H7 (cell line): ENCODE data around the gene FITM1. TPM values are rescaled to one million over a fixed set of nuclear protein-coding genes. Genes with fewer than 3 reads are reported as not detected.
A peak's percentile ranks its signal among the peaks of the same experiment; 100 is the strongest.
"Not testable (repeated sequence)": the region's sequence is repeated elsewhere in the genome, so short reads cannot be mapped to it uniquely, and the experiment has no call there.

Source experiments
- DNase-seq: peaks from one replicate; pipeline ENCODE4 v3.0.0; 2012
- H3K27me3 ChIP-seq: 2 replicates; pipeline ENCODE4 v1.6.0; 2011; ENCODE audit warnings: mild to moderate bottlenecking, low read length; ENCODE audit not compliant: control insufficient read depth, insufficient read depth
- H3K36me3 ChIP-seq: replicated peaks from 2 replicates; pipeline ENCODE4 v1.5.1; 2011; ENCODE audit warnings: low read length; ENCODE audit not compliant: control insufficient read depth, insufficient read depth
- H3K4me3 ChIP-seq: 2 replicates; pipeline ENCODE4 v1.5.1; 2011; ENCODE audit warnings: low read depth, mild to moderate bottlenecking, control low read depth, low read length, moderate library complexity; ENCODE audit not compliant: insufficient read depth
- total RNA-seq: library from RNA; depleted of rRNA; stranded (reverse); fragments of >200 nt; shearing (Covaris generic); gene quantifications from 2 replicates; pipeline ENCODE4 v1.2.3, GENCODE V29; 2014

Gene FITM1
- total RNA-seq, 1 experiment from 2014 or later: not detected

DNA sequence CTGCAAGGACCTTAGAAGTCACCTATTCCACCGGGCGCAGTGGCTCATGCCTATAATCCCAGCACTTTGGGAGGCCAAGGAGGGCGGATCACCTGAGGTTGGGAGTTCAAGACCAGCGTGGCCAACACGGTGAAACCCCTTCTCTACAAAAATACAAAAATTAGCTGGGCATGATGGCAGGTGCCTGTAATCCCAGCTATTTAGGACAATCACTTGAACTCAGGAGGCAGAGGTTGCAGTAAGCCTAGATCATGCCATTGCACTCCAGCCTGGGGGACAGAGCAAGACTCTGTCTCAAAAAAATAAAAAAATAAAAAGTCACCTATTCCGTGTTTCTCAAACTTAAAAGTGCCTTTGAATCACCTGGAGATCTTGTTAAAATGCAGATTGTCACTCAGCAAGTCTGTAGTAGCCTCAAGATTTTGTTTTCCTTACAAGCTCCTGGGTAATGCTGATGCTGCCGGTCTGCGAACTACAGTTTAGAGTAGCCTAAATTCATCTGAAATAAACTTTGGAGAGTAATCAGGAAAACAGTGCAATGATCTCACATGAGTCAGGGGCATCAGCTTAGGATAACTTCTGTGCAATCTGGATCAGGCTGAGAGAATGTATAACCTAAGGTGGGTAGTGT lies 24.7 kb upstream of the FITM1 start:
- H3K4me3 ChIP-seq, DNase-seq, H3K27me3 ChIP-seq: not testable (repeated sequence)
- H3K36me3 ChIP-seq: peaks cover 27% of the 10 kb centered on the region

DNA sequence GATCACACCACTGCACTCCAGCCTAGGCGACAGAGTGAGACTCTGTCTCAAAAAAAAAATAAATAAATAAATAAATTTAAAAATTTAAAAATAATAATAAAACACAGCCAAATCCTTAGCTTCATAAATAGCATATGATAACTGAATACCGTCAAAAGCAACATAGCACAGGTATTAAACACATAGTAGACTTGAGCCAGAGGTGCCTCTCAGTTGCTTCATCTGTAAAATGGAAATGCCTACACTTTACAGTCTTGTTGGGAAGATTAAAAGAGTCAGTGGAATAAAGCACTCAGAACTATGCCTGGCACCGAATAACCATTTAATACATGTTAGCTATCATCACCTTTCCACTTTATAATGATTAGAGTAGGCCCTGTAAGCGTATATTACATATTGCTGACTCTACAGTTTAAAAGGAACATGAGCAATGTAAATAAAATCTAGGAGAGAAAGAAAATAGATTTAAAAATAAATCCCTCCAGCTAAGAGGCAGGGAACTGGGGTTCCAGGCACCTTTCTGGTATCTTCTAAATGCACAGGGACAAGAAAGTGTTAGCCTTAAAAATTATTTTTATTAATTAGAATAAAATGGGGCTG lies 23.7 kb upstream of the FITM1 start:
- no peak overlapping the region for H3K4me3 ChIP-seq
- H3K36me3 ChIP-seq: peaks cover 20% of the 10 kb centered on the region
- no peak for DNase-seq
- no peaks in the 10 kb centered on the region for H3K27me3 ChIP-seq

DNA sequence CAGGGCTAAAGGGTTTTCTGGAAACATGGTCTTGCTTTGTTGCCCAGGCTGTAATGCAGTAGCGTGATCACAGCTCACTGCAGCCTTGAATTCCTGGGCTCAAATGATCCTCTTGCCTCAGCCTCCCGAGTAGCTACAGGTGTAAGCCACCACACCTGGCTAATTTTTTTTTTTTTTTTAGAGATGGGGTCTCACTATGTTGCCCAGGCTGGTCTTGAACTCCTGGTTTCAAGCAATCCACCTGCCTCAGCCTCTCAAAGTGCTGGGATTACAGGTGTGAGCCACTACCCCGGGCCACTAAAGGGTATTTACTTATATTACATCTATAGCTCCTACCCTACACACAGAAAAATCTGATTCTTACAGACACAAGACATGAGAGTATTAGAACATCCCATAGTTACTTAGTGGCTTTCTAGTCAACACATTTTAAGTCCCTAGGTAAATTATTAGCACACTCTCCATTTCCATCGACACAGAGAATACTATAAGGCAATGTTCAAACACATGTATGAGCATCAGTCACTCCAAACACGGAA lies 22.1 kb upstream of the FITM1 start:
- H3K36me3 ChIP-seq: peaks cover 10% of the 10 kb centered on the region
- H3K27me3 ChIP-seq: no peaks in the 10 kb centered on the region
- H3K4me3 ChIP-seq: no peak overlapping the region
- DNase-seq: no peak

DNA sequence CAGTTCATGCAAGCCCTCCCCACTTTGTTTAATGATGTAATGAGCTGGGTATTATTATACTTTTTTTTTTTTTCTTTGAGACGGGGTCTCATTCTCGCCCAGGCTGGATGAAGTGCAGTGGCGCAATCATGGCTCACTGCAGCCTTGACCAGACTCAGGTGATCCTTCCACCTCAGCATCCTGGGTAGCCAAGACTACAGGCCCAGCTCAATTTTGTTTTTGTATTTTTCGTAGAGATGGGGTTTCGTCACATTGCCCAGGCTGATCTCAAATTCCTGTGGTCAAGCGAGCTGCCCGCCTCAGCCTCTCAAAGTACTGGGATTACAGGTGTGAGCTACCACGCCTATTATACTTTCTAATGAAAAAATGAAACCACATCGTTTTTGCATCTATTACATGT lies 20.4 kb upstream of the FITM1 start:
- Histone ChIP-seq H3K36me3 (no peaks in the 10 kb centered on the region), H3K4me3 (no peak overlapping the region), H3K27me3 (no peaks in the 10 kb centered on the region)
- no peak for DNase-seq

DNA sequence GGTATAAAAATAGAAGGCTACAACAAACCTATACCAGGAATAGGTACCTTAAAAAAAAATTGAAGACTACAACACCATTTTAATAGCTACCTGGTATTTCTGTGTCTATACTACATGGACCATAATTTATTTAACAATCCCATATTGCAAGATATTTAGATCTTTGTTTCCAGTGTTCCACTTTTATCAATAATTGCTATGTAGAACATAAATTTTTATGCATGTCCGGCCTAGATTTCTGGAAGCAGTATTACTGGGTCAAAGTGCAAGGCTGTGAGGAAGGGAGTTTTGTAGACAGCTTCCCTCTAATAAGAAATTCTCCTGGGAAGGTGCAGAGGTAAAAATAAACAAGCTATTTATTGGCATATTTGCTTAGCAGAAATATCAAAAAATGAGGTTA lies 19.9 kb upstream of the FITM1 start:
- H3K27me3 ChIP-seq: no peaks in the 10 kb centered on the region
- no peak for DNase-seq
- no peaks in the 10 kb centered on the region for H3K36me3 ChIP-seq
- H3K4me3 ChIP-seq: no peak overlapping the region

DNA sequence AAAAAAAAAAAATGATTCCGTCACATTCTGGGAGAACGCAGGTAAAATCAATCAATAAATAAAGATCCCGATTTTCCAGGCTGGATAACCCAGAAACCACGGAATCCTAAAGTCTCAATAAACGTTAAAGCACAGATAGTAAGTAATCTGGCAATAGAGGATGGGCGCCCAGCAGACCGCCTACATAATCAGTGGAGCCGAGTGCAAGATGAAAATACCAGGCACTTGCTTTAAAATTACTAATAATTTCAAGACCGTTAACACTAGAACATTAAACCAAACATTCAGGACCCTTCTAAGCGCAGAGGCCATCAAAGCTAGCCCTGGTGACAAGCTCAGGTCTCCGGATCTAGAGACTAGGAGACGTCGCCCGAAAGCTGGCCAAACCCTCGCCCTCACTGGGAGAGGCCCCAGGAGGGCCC lies 17.1 kb upstream of the FITM1 start:
- H3K4me3 ChIP-seq: peak overlapping the region; percentile 86
- H3K27me3 ChIP-seq: no peaks in the 10 kb centered on the region
- no peak for DNase-seq
- peaks cover 4% of the 10 kb centered on the region for H3K36me3 ChIP-seq

DNA sequence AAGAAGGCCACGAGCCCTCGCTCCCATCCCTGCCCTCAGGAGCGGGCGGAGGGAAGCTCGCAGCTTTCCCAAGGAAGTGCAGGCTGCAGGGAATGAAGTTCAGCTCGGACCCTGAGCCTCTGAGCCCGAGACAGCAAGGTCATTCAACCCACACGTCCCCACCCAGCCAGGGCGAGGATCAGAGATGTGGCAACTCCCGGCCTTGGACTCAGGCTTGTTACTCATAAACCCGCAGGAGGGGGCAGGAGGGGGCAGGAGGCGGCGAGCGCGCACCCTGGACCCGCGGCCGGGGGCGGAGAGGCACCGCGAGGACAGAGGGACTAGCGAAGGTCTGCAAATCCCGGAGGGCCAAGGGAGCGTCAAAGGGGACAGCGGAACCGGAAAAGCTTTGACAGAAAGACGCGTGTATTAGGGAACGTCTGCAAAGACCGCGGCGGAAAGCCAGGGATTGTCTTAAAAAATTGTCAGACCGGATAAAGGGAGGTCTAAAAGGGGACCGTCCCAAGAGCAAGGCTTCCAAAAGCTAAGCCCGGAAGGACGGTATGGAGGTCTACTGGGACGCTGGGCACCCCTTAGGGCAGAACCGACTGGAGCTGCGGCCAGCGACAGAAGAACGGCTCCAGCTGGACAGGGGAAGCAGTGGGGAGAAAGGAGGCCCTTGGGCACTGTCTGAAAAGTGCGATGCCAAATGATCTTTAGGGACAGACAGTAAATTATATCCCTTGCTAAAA lies 16.5 kb upstream of the FITM1 start:
- Histone ChIP-seq H3K27me3 (no peaks in the 10 kb centered on the region), H3K36me3 (peaks cover 9% of the 10 kb centered on the region), H3K4me3 (peak overlapping the region; percentile 86)
- peak; percentile 89 for DNase-seq

DNA sequence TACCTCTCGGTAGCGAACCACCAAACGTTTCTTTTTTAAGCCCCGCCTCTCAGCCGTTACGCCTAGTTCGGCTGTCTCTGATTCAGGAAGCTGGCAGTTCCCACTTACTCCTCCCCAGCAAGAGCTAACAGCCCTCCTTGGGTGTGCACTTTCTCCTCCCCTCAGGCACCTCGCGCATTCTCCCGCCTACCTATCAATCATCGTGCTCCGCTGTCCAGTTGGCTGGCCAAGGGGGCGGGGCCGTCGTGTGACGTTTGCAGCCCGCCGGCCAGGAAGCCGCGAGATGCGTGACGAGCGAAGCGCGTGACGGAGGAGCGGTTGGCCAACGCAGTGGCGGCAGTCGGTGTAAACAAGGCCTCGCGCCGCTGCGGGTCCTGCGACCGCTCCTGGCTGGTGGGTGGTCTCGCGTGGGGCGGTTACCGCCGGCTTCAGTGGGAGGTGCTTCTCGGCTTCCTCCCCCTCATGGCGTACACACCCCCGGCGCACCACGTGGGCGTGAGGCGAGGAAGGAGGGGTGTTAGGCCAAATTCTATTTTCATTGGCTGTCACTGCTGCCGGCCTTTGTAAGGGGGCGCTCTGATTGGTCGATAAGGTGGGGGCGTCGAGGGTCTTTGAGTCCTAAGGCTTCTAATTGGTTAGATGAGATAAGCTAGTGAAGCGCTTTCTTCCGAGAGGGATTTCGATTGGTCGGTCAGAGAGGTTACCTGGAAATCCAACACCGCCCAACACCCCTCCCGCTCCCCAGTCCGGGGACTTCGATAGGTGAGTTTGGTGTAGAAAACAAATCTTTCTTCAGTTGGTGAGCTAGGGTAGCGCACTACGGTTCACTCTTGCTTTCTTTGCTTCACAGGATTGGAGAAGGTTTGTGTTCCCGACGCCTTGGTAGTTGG lies 15.7 kb upstream of the FITM1 start, which contains the start of the genes DCAF11 and NRL:
DCAF11 (plus strand) TSS at position 246 of the 890 bp plus-strand sequence. CDS start 818 bp downstream, outside the sequence.
NRL (minus strand) TSS at position 418 of the 890 bp plus-strand sequence. CDS start 32,101 bp downstream, outside the sequence.
- peak; percentile 98 for DNase-seq
- Histone ChIP-seq H3K27me3 (no peaks in the 10 kb centered on the region), H3K4me3 (peak within 1 kb of the TSS; percentile 86), H3K36me3 (peaks cover 17% of the 10 kb centered on the region)

DNA sequence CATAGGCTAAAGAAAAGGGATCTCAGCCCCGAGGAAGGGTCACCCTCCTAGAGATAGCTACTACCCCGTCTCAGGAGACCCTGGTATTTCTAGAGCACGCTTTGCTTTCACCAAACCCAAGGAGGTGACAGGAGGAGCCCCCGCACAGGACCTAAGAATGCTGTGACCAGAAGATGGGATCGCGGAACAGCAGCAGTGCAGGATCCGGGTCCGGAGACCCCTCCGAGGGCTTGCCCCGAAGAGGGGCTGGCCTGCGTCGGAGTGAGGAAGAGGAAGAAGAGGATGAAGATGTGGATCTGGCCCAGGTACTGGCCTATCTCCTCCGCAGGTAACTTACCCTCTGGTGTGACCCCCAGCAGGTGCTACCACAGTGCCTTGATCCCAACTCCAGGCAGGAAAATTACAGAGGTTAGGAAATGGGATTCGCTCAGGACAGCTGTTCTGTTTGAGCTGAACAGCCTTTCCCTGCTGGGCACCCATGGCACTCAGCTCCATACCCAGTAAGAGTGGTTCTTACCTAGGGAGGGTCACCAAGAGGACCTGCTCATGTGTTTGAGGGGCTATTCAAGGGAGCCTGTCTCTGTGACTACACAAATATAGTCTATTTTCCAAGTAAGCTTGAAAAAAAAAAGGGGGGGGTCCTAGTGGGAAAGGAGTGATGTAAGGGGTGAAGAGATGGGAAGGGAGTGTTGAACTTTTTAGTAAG lies 14.9 kb upstream of the FITM1 start:
- no peak for DNase-seq
- H3K4me3 ChIP-seq: peak overlapping the region; percentile 60
- peaks cover 20% of the 10 kb centered on the region for H3K36me3 ChIP-seq
- no peaks in the 10 kb centered on the region for H3K27me3 ChIP-seq

DNA sequence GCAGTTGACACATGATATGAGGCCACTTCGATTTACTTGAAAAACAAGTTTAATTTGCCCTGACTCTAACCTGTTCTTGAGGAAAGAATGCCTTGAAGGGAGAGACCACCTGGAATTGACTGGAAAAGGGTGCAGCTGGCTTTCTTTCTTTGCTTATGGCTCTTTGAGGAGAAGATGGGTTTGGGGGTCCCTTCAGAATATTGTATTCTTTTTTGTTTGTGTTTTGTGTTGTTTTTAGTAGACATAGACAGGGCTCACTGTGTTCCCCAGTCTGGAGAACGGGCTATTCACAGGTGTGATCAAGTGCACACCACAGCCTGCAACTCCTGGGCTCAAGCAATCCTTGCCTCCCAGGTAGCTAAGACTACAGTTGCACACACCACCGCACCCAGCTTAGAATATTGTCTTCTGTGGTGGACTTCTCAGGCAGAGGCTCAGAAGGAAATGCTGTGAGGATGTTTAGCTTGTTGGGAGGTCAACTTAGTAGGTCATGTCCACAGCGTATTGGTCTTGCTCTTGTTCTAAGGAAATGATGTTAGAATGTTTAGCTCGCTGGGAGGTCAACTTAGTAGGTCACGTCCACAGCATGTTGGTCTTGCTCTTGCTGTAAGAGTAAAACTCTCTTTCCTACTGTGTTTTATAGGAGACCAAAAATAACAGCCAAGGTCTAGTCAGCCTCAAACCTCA lies 14.2 kb upstream of the FITM1 start:
- Histone ChIP-seq H3K4me3 (no peak overlapping the region; the same call in 1 of the 2 replicates), H3K36me3 (peaks cover 24% of the 10 kb centered on the region), H3K27me3 (no peaks in the 10 kb centered on the region)
- no peak for DNase-seq

DNA sequence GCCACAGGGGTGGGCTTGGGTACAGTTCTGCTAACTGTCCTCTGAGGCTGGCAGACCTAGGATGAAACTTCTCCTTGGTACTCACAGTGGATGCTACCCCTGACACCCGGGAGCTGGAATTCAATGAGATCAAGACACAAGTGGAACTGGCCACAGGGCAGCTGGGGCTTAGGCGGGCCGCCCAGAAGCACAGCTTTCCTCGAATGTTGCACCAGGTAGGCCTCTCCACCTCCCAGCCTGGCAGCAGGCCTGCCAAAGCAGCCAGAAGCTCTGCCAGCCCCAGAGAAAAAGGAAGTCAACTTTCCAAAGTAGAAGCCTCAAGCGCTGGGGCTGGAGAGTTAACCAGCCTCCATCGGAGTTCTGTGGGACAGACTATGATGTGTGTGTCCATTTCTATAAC lies 13.3 kb upstream of the FITM1 start:
- Histone ChIP-seq H3K27me3 (no peaks in the 10 kb centered on the region), H3K36me3 (peaks cover 26% of the 10 kb centered on the region), H3K4me3 (no peak overlapping the region)
- DNase-seq: no peak

DNA sequence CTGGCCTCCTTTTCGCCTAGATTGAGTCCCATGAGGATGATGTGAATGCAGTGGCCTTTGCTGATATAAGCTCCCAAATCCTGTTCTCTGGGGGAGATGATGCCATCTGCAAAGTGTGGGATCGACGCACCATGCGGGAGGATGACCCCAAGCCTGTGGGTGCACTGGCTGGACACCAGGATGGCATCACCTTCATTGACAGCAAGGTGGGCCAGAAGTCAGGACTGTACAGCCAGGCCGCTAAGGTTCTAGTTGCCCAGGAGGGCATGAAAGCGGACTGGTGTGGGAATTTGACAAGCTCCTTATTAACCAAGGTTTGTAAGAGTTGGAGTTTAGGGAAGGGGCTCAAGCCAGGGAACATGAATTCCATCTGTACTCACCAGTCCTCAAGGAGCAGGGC lies 10.8 kb upstream of the FITM1 start:
- peak; percentile 3 for DNase-seq
- no peak overlapping the region for H3K4me3 ChIP-seq
- H3K36me3 ChIP-seq: peaks cover 33% of the 10 kb centered on the region
- no peaks in the 10 kb centered on the region for H3K27me3 ChIP-seq

DNA sequence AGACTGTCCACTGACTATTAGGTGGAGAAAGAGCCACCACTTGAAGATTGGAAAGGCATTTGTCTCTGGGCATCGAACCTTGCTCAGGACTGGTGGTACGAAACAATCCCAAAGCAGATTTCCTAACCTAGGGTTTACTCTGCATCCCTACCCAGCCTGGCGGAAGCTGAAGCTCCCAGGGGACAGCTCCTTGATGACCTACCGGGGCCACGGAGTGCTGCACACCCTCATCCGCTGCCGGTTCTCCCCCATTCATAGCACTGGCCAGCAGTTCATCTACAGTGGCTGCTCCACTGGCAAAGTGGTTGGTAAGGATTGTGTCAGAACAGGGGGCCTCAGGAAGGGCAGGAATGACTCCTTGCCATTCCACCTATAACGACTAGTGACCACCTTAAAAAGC lies 9.2 kb upstream of the FITM1 start:
- peaks cover 33% of the 10 kb centered on the region for H3K36me3 ChIP-seq
- H3K4me3 ChIP-seq: no peak overlapping the region
- H3K27me3 ChIP-seq: no peaks in the 10 kb centered on the region
- peak; percentile 8 for DNase-seq
